PC-9 (cell line): ENCODE results near the gene RING1. TPM values are rescaled to one million over a fixed set of nuclear protein-coding genes. Genes with fewer than 3 reads are reported as not detected.

ENCODE experiments used
- BruUV-seq: library from RNA; stranded (reverse); fragments of 400-500 nt; replicated peaks from 2 replicates; lab custom pipeline; 2021; lab: Mats Ljungman, UMichigan
- CTCF ChIA-PET: fragments of 300-600 bp; sonication (Branson Sonifier 250); formaldehyde crosslinking; loops from one replicate; lab custom pipeline; 2022; ENCODE audit warnings: antibody characterized with exemption; lab: Charles Lee
- POLR2A ChIA-PET: fragments of 300-600 bp; sonication (Branson Sonifier 250); formaldehyde crosslinking; loops from one replicate; lab custom pipeline; 2022; ENCODE audit warnings: antibody characterized with exemption; ENCODE audit not compliant: unreplicated experiment; lab: Charles Lee
- DNase-seq, 2 experiments: peaks; one replicate each; pipeline versions ENCODE4 v3.0.0 to v3.0.0-alpha.2; 2015 to 2022; ENCODE audit warnings: mixed read lengths in 1 of 2
- H2AFZ ChIP-seq: fragments of 200-600 bp; sonication (generic); 2 replicates; pipeline ENCODE4 v1.8.1; 2017; ENCODE audit warnings: antibody characterized with exemption
- H3F3A ChIP-seq: fragments of 200-600 bp; sonication (generic); 2 replicates; pipeline ENCODE4 v1.8.1; 2017; ENCODE audit warnings: antibody characterized with exemption, mild to moderate bottlenecking, low read depth; ENCODE audit not compliant: insufficient read depth
- H3K27ac ChIP-seq: fragments of 200-600 bp; sonication (generic); 2 replicates; pipeline ENCODE4 v1.6.1; 2016; ENCODE audit warnings: mixed run types
- H3K27me3 ChIP-seq: fragments of 200-600 bp; sonication (generic); 2 replicates; pipeline ENCODE4 v1.6.1; 2016; ENCODE audit warnings: low read depth, mixed run types; ENCODE audit not compliant: insufficient read depth
- H3K36me3 ChIP-seq: fragments of 200-600 bp; sonication (generic); 2 replicates; pipeline ENCODE4 v1.6.1; 2016; ENCODE audit warnings: low read depth, mixed run types
- H3K4me1 ChIP-seq: fragments of 200-600 bp; sonication (generic); replicated peaks from 2 replicates; pipeline ENCODE4 v1.6.1; 2016; ENCODE audit warnings: mixed run types; ENCODE audit not compliant: insufficient read depth
- H3K4me2 ChIP-seq: fragments of 200-600 bp; sonication (generic); 2 replicates; pipeline ENCODE4 v1.6.1; 2017; ENCODE audit warnings: mixed run types
- H3K4me3 ChIP-seq: fragments of 200-600 bp; sonication (generic); 2 replicates; pipeline ENCODE4 v1.6.1; 2016; ENCODE audit warnings: mixed run types
- H3K79me2 ChIP-seq: fragments of 200-600 bp; sonication (generic); 2 replicates; pipeline ENCODE4 v1.6.1; 2017; ENCODE audit warnings: low read depth, mixed run types
- H3K9me2 ChIP-seq: fragments of 200-600 bp; sonication (generic); 2 replicates; pipeline ENCODE4 v1.8.1; 2017; ENCODE audit warnings: mild to moderate bottlenecking; ENCODE audit not compliant: insufficient read depth
- H3K9me3 ChIP-seq: fragments of 200-600 bp; sonication (generic); 2 replicates; pipeline ENCODE4 v1.8.1; 2016; ENCODE audit warnings: low read depth; ENCODE audit not compliant: insufficient read depth
- H4K20me1 ChIP-seq: fragments of 200-600 bp; sonication (generic); 2 replicates; pipeline ENCODE4 v1.8.1; 2017; ENCODE audit not compliant: insufficient read depth
- CTCF ChIP-seq: fragments of 200-600 bp; sonication (generic); conservative IDR thresholded peaks from 2 replicates; pipeline ENCODE4 v1.6.1; 2017; ENCODE audit warnings: mixed run types, antibody characterized with exemption, mild to moderate bottlenecking, moderate library complexity
- EZH2 ChIP-seq: fragments of 200-600 bp; sonication (generic); IDR thresholded peaks from 2 replicates; pipeline ENCODE4 v1.8.0; 2017; ENCODE audit warnings: antibody characterized with exemption, low read depth
- intact Hi-C: fragments of 100-400 bp; cut with micrococcal nuclease; formaldehyde crosslinking; loops from one replicate; pipeline ENCODE4 v1.10.0; 2022; ENCODE audit not compliant: unreplicated experiment
- total RNA-seq: library from RNA; stranded (reverse); gene quantifications from 2 replicates; pipeline ENCODE4 v1.2.3, GENCODE V29; 2021

RING1 gene
- total RNA-seq, 1 experiment from 2014 or later = 18.9 TPM

DNA sequence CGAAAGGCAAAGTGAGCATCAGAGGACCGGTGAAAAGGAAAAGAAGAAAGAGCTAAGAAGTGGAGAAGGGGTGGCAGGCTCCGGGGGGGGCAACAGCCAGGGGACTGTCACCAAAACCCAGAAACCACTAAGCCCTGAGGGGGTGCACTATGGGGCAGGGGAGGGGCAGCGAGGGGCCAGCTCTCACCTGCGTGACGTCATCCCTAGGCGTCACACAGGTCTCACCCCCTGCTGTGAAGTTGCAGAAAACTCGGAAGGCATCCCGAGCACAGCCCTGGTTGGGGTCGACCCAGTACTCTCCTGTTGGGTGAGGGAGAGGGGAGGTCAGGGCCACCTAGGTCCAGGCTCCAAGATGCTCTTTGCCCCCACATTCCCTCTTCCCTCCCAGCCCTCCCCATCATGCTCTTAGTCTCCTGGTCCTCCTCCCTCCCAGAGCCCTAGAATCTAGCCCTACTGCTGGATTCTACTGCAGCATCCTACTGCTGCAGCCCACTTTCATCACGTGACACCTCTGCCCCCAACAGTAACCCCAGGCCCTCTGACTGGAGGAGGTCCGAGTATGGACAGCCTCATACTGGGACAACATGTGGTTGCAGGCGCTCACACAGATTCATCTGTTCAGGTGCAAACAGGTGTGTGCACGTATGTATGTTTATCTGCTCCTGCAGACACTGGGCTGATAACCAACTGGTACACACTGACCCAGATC, 43.5 kb upstream of the RING1 start:
- Histone ChIP-seq H3K27ac (no peak overlapping the region), H3K79me2 (no peaks in the 10 kb centered on the region), H3K9me2 (no peaks in the 10 kb centered on the region), H3K9me3 (no peaks in the 10 kb centered on the region), H3K36me3 (no peaks in the 10 kb centered on the region), H2AFZ (no peak overlapping the region), H4K20me1 (no peaks in the 10 kb centered on the region), H3K4me2 (no peak overlapping the region), H3K4me1 (peaks cover 4% of the 10 kb centered on the region), H3K27me3 (peaks cover 41% of the 10 kb centered on the region), H3F3A (no peaks in the 10 kb centered on the region), H3K4me3 (no peak overlapping the region)
- intact Hi-C loops = loop anchor here (5.0 kb wide), 1 partner anchor 82 kb away; no protein-coding TSS in a partner anchor
- ChIA-PET POLR2A (no interaction called here), CTCF (no interaction called here)
- DNase-seq = no peak
- no peak for TF ChIP-seq EZH2
- no peak for TF ChIP-seq CTCF
- no TSS peak for BruUV-seq

DNA sequence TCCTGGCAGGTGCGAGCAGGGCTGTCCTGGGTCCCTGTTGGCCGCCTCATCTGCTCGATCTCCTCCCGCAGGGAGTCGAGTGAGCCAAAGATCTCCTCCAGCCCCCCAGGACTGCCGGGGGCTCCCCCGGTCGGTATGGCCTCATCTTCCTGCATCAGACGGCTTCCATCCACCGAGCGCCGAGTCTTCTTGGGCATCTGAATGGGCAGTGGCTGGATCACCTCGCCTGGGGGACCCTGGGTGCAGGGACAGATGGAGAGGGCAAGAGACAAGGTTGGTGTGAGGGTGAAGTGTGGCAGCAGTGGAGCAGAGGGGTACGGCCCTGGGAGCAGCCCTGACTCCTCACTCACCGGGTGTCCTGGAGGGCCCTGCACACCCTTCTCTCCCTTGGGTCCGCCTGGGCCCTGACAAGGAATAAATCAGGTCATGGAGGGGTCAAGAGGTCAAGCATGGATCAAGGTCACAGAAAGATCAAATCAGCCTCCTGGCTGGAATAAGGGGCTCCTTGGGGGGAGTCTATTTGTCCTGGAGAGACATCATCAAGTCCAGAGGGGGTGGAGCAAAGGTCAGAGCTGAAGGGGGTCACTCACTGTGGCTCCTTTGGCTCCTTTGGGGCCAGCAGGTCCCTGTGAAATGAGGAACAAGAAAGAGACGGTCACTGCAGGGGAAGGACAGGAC, 42.6 kb upstream of the RING1 start:
- ChIA-PET CTCF (no interaction called here), POLR2A (interaction anchor here (0.8 kb wide), 1 partner anchor 44 kb away, joined by 6 read pairs; no protein-coding TSS in a partner anchor)
- H3K4me2 ChIP-seq = no peak overlapping the region
- DNase-seq = no peak
- no TSS peak for BruUV-seq
- no peak overlapping the region for H3K27ac ChIP-seq
- H4K20me1 ChIP-seq = no peaks in the 10 kb centered on the region
- H3K4me1 ChIP-seq = peaks cover 4% of the 10 kb centered on the region
- no peak overlapping the region for H2AFZ ChIP-seq
- no peaks in the 10 kb centered on the region for H3K79me2 ChIP-seq
- no peak overlapping the region for H3K4me3 ChIP-seq
- intact Hi-C loops = no loop called here
- TF ChIP-seq EZH2 (no peak), CTCF (no peak)
- H3K36me3 ChIP-seq = no peaks in the 10 kb centered on the region
- H3F3A ChIP-seq = no peaks in the 10 kb centered on the region
- H3K9me3 ChIP-seq = no peaks in the 10 kb centered on the region
- peaks cover 40% of the 10 kb centered on the region for H3K27me3 ChIP-seq
- no peaks in the 10 kb centered on the region for H3K9me2 ChIP-seq

DNA sequence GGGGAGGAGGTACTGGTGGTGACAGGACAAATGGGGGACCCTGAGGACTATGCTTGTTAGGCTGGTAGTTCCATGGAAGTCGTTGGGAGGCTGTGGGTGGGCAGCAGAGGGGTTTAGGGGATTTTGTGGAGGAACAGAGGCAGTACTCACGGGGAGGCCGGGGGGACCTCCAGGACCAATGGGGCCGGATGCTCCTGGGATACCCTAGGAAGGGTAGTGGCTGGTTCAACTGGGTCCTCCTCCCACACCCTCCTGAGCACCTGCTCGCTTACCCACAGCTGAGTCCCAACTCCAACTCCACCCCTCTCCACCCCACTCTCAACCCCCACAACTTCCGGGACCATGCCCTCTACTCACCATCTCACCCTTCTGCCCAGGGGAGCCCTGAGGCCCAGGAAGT, 41.9 kb upstream of the RING1 start:
- intact Hi-C loops = no loop called here
- Histone ChIP-seq H2AFZ (no peak overlapping the region), H3F3A (no peaks in the 10 kb centered on the region), H3K9me2 (no peaks in the 10 kb centered on the region), H4K20me1 (no peaks in the 10 kb centered on the region), H3K27ac (no peak overlapping the region), H3K4me2 (no peak overlapping the region), H3K79me2 (no peaks in the 10 kb centered on the region), H3K9me3 (no peaks in the 10 kb centered on the region), H3K27me3 (peaks cover 40% of the 10 kb centered on the region), H3K4me1 (peaks cover 4% of the 10 kb centered on the region), H3K4me3 (no peak overlapping the region), H3K36me3 (no peaks in the 10 kb centered on the region)
- DNase-seq = no peak
- CTCF ChIA-PET = no interaction called here
- POLR2A ChIA-PET = interaction anchor here (0.8 kb wide), 1 partner anchor 44 kb away, joined by 6 read pairs; no protein-coding TSS in a partner anchor
- TF ChIP-seq EZH2 (no peak), CTCF (no peak)
- BruUV-seq = no TSS peak
